ENCODE measurements around the gene IGFBP3. TPM values are rescaled to one million over a fixed set of nuclear protein-coding genes. Genes with fewer than 3 reads are reported as not detected.
A peak's percentile ranks its signal among the peaks of the same experiment; 100 is the strongest.

IGFBP3 gene
- total RNA-seq, 1 donor from 2014 or later: 22.0 TPM

GRCh38 chr7:45938626-45939302 lies 17.7 kb upstream of the IGFBP3 start:
- no peak overlapping the region for H3K4me3 ChIP-seq
- H3K9ac ChIP-seq: no peak overlapping the region
- H3K79me2 ChIP-seq (ENCODE audit: low read depth): no peaks in the 10 kb centered on the region
- no peaks in the 10 kb centered on the region for H3K4me1 ChIP-seq
- H2AFZ ChIP-seq (replicated peaks): peak overlapping the region; percentile 34
- H3K4me1 Mint-ChIP-seq: no peaks in the 10 kb centered on the region
- no peaks in the 10 kb centered on the region for H3K9me3 ChIP-seq (ENCODE audit: low read depth)
- H3K36me3 ChIP-seq: no peaks in the 10 kb centered on the region
- H3K27ac Mint-ChIP-seq: no peak overlapping the region
- peak; percentile 48 for DNase-seq (ENCODE audit: low spot score)
- no peaks in the 10 kb centered on the region for H3K27me3 Mint-ChIP-seq (ENCODE audit: insufficient read depth, low read depth)
- no peak overlapping the region for H3K4me2 ChIP-seq
- H3K27me3 ChIP-seq: no peaks in the 10 kb centered on the region
- H3F3A ChIP-seq (ENCODE audit: low read depth): no peaks in the 10 kb centered on the region
- H3K4me3 Mint-ChIP-seq: peak overlapping the region; percentile 36
- H3K36me3 Mint-ChIP-seq: no peaks in the 10 kb centered on the region
- no peaks in the 10 kb centered on the region for H3K9me3 Mint-ChIP-seq
- H4K20me1 ChIP-seq (ENCODE audit: low read depth): no peaks in the 10 kb centered on the region
- no peak overlapping the region for H3K27ac ChIP-seq
- TF ChIP-seq CTCF (IDR thresholded peaks at IDR 0.05): peak; percentile 47
- TF ChIP-seq EZH2 (IDR thresholded peaks at IDR 0.05): no peak

- no peak overlapping the region for H2AFZ ChIP-seq (replicated peaks)
- H3K4me3 ChIP-seq: no peak overlapping the region
- DNase-seq (ENCODE audit: low spot score): no peak
- no peaks in the 10 kb centered on the region for H4K20me1 ChIP-seq (ENCODE audit: low read depth)
- no peaks in the 10 kb centered on the region for H3K27me3 ChIP-seq
- H3K4me2 ChIP-seq: no peak overlapping the region
- no peak overlapping the region for H3K27ac ChIP-seq
- no peaks in the 10 kb centered on the region for H3K4me1 Mint-ChIP-seq
- H3K9me3 Mint-ChIP-seq: no peaks in the 10 kb centered on the region
- no peak overlapping the region for H3K27ac Mint-ChIP-seq
- H3K4me3 Mint-ChIP-seq: no peak overlapping the region
- no peak overlapping the region for H3K9ac ChIP-seq
- no peaks in the 10 kb centered on the region for H3K27me3 Mint-ChIP-seq (ENCODE audit: insufficient read depth, low read depth)
- no peak for TF ChIP-seq EZH2 (IDR thresholded peaks at IDR 0.05)
- no peak for TF ChIP-seq CTCF (IDR thresholded peaks at IDR 0.05)
- no peak for TF ChIP-seq EZH2phosphoT487 (IDR thresholded peaks at IDR 0.05)
- H3K79me2 ChIP-seq (ENCODE audit: low read depth): no peaks in the 10 kb centered on the region
- no peaks in the 10 kb centered on the region for H3K9me3 ChIP-seq (ENCODE audit: low read depth)
- no peaks in the 10 kb centered on the region for H3F3A ChIP-seq (ENCODE audit: low read depth)
- H3K4me1 ChIP-seq: no peaks in the 10 kb centered on the region
- no peaks in the 10 kb centered on the region for H3K36me3 Mint-ChIP-seq
- no peaks in the 10 kb centered on the region for H3K36me3 ChIP-seq
Measured at GRCh38 chr7:45937862-45938261, 16.8 kb upstream of the IGFBP3 start.

- no peaks in the 10 kb centered on the region for H3K27me3 ChIP-seq
- no peak overlapping the region for H3K4me2 ChIP-seq
- no peaks in the 10 kb centered on the region for H3F3A ChIP-seq (ENCODE audit: low read depth)
- H3K4me1 Mint-ChIP-seq: no peaks in the 10 kb centered on the region
- no peaks in the 10 kb centered on the region for H4K20me1 ChIP-seq (ENCODE audit: low read depth)
- no peaks in the 10 kb centered on the region for H3K4me1 ChIP-seq
- H3K27ac Mint-ChIP-seq: no peak overlapping the region
- H3K27me3 Mint-ChIP-seq (ENCODE audit: insufficient read depth, low read depth): no peaks in the 10 kb centered on the region
- H2AFZ ChIP-seq (replicated peaks): no peak overlapping the region
- DNase-seq (ENCODE audit: low spot score): no peak
- TF ChIP-seq EZH2 (IDR thresholded peaks at IDR 0.05) (no peak), CTCF (IDR thresholded peaks at IDR 0.05) (no peak)
- H3K9ac ChIP-seq: no peak overlapping the region
- H3K27ac ChIP-seq: no peak overlapping the region
- no peak overlapping the region for H3K4me3 ChIP-seq
- no peaks in the 10 kb centered on the region for H3K9me3 Mint-ChIP-seq
- no peaks in the 10 kb centered on the region for H3K79me2 ChIP-seq (ENCODE audit: low read depth)
- no peaks in the 10 kb centered on the region for H3K36me3 ChIP-seq
- no peaks in the 10 kb centered on the region for H3K9me3 ChIP-seq (ENCODE audit: low read depth)
- H3K4me3 Mint-ChIP-seq: no peak overlapping the region
- no peaks in the 10 kb centered on the region for H3K36me3 Mint-ChIP-seq
Measured at GRCh38 chr7:45937301-45937700, 16.2 kb upstream of the IGFBP3 start.
